Stimulated activated naive CD4-positive, alpha-beta T cell (primary cell): ENCODE data around the gene GADD45GIP1.
"Not testable (repeated sequence)": the region's sequence is repeated elsewhere in the genome, so short reads cannot be mapped to it uniquely, and the experiment has no call there.

Experiments
- DNase-seq, 6 experiments: peaks; one replicate each; lab custom pipeline; 2025; lab: John Stamatoyannopoulos, UW

The GADD45GIP1 gene

DNA sequence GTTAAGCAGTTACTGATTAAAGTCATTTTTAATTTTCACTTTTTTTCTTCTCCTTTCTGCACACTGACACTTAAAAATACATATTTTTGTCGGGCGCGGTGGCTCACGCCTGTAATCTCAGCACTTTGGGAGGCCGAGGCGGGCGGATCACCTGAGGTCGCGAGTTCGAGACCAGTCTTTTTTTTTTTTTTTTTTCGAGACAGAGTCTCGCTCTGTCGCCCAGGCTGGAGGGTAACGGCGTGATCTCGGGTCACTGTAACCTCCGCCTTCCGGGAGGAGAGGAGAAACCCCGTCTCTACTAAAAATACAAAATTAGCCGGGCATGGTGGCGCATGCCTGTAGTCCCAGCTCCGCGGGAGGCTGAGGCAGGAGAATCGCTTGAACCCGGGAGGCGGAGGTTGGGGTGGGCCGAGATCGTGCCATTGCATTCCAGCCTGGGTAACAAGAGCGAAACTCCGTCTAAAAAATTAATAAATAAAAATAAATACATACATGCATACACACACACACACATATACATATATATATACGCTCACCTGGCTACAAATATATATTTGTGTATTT lies 448 bp upstream of the GADD45GIP1 start:
- DNase-seq = not testable (repeated sequence)

- DNase-seq = no peak
These were observed 1.0 kb downstream of the GADD45GIP1 start for GRCh38 chr19:12955996-12956395.

GRCh38 chr19:12955575-12955974 lies 1.4 kb downstream of the GADD45GIP1 start:
- not testable (repeated sequence) for DNase-seq

- DNase-seq = no peak
These were observed 2.4 kb downstream of the GADD45GIP1 start for GRCh38 chr19:12954612-12954962.

GRCh38 chr19:12953799-12954611 lies 3.0 kb downstream of the GADD45GIP1 start:
- DNase-seq = no peak

DNA sequence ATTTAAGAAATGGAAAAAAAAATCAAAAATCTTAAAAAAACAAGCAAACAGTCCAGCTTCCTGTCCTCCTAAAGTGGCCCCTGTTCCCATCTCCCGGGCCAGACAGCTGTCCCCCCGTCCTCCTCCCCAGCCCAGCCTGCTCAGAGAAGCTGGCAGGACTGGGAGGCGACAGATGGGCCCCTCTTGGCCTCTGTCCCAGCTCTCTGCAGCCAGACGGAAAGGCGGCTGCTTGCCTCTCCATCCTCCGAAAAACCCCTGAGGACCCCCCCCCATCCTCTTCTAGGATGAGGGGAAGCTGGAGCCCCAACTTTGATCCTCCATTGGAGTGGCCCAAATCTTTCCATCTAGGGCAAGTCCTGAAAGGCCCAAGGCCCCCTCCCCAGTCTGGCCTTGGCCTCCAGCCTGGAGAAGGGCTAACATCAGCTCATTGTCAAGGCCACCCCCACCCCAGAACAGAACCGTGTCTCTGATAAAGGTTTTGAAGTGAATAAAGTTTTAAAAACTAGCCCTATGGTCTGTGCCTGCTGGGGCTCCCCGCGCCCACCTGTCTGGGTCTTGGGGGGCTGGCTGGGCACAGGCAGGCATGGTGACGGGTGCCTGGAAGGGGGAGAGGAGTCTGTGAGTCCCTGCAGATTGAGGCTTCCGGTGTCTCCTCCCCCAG lies 3.8 kb downstream of the GADD45GIP1 start:
- DNase-seq = no peak

DNA sequence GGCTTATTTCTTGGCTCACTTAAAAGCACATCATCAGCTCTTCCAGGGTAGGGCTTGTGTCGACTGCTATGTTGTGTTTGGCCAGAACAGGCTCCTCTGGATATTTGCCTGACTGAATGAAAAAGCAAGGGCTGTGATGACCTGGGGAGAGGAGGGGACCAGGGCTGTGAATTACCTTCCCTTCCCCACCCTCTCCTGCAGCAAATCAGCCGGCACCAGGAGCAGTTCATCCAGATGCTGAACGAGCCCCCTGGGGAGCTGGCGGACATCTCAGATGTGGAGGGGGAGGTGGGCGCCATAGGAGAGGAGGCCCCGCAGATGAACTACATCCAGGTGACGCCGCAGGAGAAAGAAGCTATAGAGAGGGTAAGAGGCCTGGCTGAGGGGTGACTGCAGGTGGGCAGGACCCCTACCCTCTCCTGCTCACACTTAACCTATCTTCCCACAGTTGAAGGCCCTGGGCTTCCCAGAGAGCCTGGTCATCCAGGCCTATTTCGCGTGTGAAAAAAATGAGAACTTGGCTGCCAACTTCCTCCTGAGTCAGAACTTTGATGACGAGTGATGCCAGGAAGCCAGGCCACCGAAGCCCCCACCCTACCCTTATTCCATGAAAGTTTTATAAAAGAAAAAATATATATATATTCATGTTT lies 4.4 kb downstream of the GADD45GIP1 start:
- DNase-seq = no peak

DNA sequence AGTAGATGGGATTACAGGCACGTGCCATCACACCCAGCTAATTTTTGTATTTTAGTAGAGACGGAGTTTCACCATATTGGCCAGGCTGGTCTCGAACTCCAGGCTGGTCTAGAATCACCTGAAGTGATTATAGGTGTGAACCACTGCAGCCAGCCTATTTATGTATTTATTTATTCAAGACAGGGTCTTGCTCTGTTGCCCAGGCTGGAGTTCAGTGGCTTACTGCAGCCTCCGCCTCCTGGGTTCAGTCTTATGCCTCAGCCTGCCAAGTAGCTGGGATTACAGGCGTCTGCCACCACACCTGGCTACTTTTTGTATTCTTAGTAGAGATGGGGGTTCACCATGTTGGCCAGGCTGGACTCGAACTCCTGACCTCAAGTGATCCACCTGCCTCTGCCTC lies 5.0 kb downstream of the GADD45GIP1 start:
- DNase-seq = not testable (repeated sequence)

DNA sequence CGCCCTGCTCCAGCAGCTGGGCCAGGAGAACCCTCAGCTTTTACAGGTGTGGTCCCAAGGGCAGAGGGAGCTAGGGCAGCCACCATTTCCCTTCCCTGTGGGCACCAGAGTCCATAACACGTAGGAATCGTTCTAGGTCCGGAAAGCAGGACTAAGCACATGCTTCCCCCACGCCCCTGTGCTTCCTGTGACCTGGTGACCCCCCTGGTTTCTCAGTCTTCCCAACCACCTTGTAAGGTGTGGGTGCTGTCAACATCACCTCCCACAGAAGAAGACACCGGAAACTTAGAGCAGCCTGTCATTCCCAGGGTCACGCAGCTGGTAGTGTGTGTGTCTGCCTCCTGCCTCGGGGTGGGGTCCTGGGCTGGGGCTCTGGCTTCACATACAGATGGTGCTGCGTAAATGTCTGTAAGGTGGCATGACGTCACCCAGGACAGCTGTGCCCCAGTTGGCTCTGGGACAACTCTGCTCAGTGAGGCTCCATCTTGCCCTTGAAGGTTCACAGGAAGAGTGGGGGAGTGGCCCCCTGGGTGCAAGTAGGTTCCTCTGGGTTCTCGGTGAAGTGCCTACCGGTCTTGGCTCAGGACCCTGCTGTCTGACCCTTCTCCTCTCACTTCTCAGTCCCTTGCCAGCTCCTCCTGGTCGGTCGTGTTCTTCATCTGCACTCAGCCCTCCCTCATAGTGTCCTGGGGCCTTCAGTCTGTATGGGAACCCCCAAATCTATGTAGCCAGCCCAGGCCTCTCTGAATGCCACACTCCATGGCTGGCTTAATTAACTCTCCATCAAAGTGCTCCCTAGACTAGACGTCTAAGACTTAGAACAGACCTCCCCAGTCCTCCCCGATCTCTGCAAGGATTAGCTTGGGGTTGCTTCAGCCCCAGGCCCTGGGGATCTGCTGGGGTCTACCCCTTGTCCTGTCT lies 7.4 kb downstream of the GADD45GIP1 start:
- no peak for DNase-seq

DNA sequence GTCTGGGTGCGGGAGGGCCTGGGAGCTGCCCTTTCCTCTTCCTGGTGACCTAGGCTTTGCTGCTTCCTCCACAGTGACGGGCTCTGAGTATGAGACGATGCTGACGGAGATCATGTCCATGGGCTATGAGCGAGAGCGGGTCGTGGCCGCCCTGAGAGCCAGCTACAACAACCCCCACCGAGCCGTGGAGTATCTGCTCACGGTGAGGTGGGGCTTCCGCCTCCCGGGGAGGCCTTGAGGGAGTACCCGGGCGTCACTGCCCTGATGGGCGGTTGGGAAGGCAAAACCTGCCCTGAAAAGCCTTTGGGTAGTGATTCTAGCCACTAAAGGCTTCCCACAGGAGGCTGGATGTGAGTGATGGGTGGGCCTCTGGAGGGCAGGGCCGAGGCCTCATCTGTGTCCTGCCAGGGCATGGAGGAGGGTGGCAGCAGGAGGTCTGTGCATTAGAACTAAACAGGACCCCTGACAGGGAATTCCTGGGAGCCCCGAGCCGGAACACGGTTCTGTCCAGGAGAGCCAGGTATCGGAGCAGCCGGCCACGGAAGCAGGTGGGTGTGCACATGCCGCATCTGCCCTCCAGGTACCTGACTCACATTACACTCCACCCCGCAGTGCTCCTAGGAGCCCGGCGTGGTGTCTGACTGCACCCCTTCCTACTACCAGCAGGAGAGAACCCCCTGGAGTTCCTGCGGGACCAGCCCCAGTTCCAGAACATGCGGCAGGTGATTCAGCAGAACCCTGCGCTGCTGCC lies 8.2 kb downstream of the GADD45GIP1 start:
- no peak for DNase-seq

GRCh38 chr19:12947702-12948611 lies 9.1 kb downstream of the GADD45GIP1 start:
- DNase-seq = no peak

GRCh38 chr19:12946731-12947496 lies 10.1 kb downstream of the GADD45GIP1 start:
- no peak for DNase-seq

DNA sequence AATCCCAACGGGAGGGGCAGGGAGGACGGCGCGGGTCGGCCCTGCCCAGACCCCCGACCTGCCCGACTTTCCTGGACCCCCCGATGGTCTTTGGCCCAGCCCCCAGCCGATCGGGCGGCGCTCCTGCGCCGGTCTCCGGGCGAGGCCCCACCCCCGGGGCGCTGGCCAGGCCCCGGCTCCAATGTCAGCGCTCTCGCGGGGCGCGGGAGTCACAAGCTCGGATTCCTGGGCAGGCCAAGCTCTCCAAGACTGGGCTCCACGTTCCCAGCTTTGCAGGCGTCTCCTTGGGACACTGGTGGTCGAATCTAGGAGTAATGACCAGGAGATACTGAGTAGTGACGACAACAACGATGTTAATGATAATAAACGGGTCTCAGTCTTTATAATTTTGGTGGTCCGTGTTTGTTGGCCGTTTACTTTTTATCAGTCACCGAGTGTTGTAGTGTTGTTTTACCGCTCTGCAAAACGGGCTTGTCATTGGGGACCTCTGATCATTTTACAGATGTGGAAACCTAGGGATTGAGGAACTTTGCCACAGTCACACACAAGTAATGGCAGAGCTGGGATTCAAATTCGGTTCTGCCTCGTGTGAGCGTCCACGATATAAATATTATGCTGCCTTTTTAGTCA lies 10.8 kb downstream of the GADD45GIP1 start:
- DNase-seq = peak in 5 of 6 experiments; percentile 32 to 62 (median 44)

- peak; percentile 92 to 97 (median 95) for DNase-seq
These were observed 11.4 kb downstream of the GADD45GIP1 start, which contains the start of gene RAD23A for GRCh38 chr19:12945479-12946091. TSS of gene RAD23A (plus strand) at chr19:12945862. CDS start at chr19:12945949, 87 bp downstream.

DNA sequence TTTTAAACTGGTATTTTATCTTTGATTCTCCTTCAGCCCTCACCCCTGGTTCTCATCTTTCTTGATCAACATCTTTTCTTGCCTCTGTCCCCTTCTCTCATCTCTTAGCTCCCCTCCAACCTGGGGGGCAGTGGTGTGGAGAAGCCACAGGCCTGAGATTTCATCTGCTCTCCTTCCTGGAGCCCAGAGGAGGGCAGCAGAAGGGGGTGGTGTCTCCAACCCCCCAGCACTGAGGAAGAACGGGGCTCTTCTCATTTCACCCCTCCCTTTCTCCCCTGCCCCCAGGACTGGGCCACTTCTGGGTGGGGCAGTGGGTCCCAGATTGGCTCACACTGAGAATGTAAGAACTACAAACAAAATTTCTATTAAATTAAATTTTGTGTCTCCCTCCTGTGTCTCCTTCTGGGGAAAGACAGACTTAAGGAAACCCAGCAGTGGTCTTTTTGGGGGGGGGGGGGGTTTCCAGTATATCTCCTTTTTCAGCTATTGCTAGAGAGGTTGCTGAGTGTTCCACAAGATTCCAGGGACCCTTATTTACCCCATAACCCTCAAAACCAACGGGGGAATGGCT lies 12.8 kb downstream of the GADD45GIP1 start:
- DNase-seq = no peak

DNA sequence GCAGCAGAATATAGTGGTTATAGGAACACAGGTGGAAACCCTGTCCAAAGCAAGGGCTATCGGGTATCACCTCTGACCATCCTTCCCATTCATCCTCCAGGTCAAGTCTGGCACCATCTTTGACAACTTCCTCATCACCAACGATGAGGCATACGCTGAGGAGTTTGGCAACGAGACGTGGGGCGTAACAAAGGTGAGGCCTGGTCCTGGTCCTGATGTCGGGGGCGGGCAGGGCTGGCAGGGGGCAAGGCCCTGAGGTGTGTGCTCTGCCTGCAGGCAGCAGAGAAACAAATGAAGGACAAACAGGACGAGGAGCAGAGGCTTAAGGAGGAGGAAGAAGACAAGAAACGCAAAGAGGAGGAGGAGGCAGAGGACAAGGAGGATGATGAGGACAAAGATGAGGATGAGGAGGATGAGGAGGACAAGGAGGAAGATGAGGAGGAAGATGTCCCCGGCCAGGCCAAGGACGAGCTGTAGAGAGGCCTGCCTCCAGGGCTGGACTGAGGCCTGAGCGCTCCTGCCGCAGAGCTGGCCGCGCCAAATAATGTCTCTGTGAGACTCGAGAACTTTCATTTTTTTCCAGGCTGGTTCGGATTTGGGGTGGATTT lies 13.5 kb downstream of the GADD45GIP1 start:
- DNase-seq = no peak

- no peak for DNase-seq
These were observed 16.1 kb downstream of the GADD45GIP1 start for GRCh38 chr19:12940897-12941296.
